HepG2 (cell line): ENCODE data around the gene PPM1H. TPM values are rescaled to one million over a fixed set of nuclear protein-coding genes. Genes with fewer than 3 reads are reported as not detected.

Experiments
- ARNTL ChIP-seq: sonication (generic); formaldehyde crosslinking; IDR thresholded peaks from 2 replicates; pipeline ENCODE4 v1.4.0; 2020; ENCODE audit warnings: mild to moderate bottlenecking, missing genetic modification reagents
- ATRX ChIP-seq: sonication (generic); formaldehyde crosslinking; IDR thresholded peaks from 2 replicates; pipeline ENCODE4 v1.4.0; 2020; ENCODE audit warnings: missing genetic modification reagents, borderline replicate concordance
- BHLHE40 ChIP-seq: IDR thresholded peaks from 2 replicates; pipeline ENCODE4 v1.6.1; 2011; ENCODE audit warnings: low read length, improper control_type of control experiment
- CREM ChIP-seq, 2 experiments: sonication (generic) in 1 of 2; formaldehyde crosslinking in 1 of 2; IDR thresholded peaks; 2 replicates each; pipeline versions ENCODE4 v1.4.0 to v1.6.1; 2016 to 2020; ENCODE audit warnings: antibody characterized with exemption in 1 of 2, mild to moderate bottlenecking in 1 of 2, missing genetic modification reagents in 1 of 2
- ERF ChIP-seq: IDR thresholded peaks from 2 replicates; pipeline ENCODE4 v1.6.1; 2018; ENCODE audit warnings: missing biosample characterization, missing genetic modification reagents
- GATAD2A ChIP-seq: IDR thresholded peaks from 2 replicates; pipeline ENCODE4 v1.6.1; 2016
- IRF2 ChIP-seq: IDR thresholded peaks from 2 replicates; pipeline ENCODE4 v1.6.1; 2018; ENCODE audit warnings: missing genetic modification reagents, missing compliant biosample characterization
- KDM1A ChIP-seq: IDR thresholded peaks from 2 replicates; pipeline ENCODE4 v1.6.1; 2016; ENCODE audit warnings: missing compliant biosample characterization
- KMT2A ChIP-seq: sonication (generic); formaldehyde crosslinking; IDR thresholded peaks from 2 replicates; pipeline ENCODE4 v1.4.0; 2020; ENCODE audit warnings: missing genetic modification reagents
- NFYB ChIP-seq: sonication (generic); formaldehyde crosslinking; IDR thresholded peaks from 2 replicates; pipeline ENCODE4 v1.4.0; 2020; ENCODE audit warnings: missing genetic modification reagents
- RARG ChIP-seq: sonication (generic); formaldehyde crosslinking; IDR thresholded peaks from 2 replicates; pipeline ENCODE4 v1.4.0; 2020; ENCODE audit warnings: low read depth, mild to moderate bottlenecking, missing genetic modification reagents
- REXO4 ChIP-seq: sonication (generic); formaldehyde crosslinking; IDR thresholded peaks from 2 replicates; pipeline ENCODE4 v1.8.0; 2022; ENCODE audit warnings: missing genetic modification reagents, mild to moderate bottlenecking, borderline replicate concordance
- SAP130 ChIP-seq: IDR thresholded peaks from 2 replicates; pipeline ENCODE4 v1.6.1; 2016; ENCODE audit warnings: low read depth
- SIX4 ChIP-seq: sonication (generic); formaldehyde crosslinking; IDR thresholded peaks from 2 replicates; pipeline ENCODE4 v1.4.0; 2020; ENCODE audit warnings: missing genetic modification reagents
- SOX5 ChIP-seq: IDR thresholded peaks from 2 replicates; pipeline ENCODE4 v1.6.1; 2016; ENCODE audit warnings: borderline replicate concordance
- STAG1 ChIP-seq: sonication (generic); formaldehyde crosslinking; IDR thresholded peaks from 2 replicates; pipeline ENCODE4 v1.4.0; 2020; ENCODE audit warnings: missing genetic modification reagents
- TMF1 ChIP-seq: sonication (generic); formaldehyde crosslinking; IDR thresholded peaks from 2 replicates; pipeline ENCODE4 v1.8.1; 2022; ENCODE audit warnings: low read depth, missing genetic modification reagents
- TRIM24 ChIP-seq: sonication (generic); formaldehyde crosslinking; IDR thresholded peaks from 2 replicates; pipeline ENCODE4 v1.8.0; 2022; ENCODE audit warnings: mild to moderate bottlenecking, missing genetic modification reagents
- ZNF282 ChIP-seq: fragments of 450-650 bp; IDR thresholded peaks from 2 replicates; pipeline ENCODE4 v1.6.1; 2018; ENCODE audit not compliant: partially characterized antibody
- ZNF614 ChIP-seq: IDR thresholded peaks from 2 replicates; pipeline ENCODE4 v1.6.1; 2018; ENCODE audit warnings: missing biosample characterization, missing genetic modification reagents, inconsistent platforms, borderline replicate concordance
- ZNF75D ChIP-seq: sonication (generic); formaldehyde crosslinking; IDR thresholded peaks from 2 replicates; pipeline ENCODE4 v1.8.1; 2023; ENCODE audit warnings: missing genetic modification reagents, mild to moderate bottlenecking, borderline replicate concordance
- ZNF878 ChIP-seq: sonication (generic); formaldehyde crosslinking; IDR thresholded peaks from 2 replicates; pipeline ENCODE4 v1.8.1; 2023; ENCODE audit warnings: mild to moderate bottlenecking, missing genetic modification reagents, moderate library complexity
- polyA plus RNA-seq, 8 experiments: library from polyadenylated mRNA; depleted of rRNA in 3 of 8; stranded (reverse) in 7 of 8; unstranded in 1 of 8; fragments of >200 nt; fragmentation: Illumina TruSeq in 4 of 8; extraction: Trizol in 4 of 8; gene quantifications; 2 replicates each; pipeline versions ENCODE4 v1.2.1 to v1.2.3, GENCODE V29; 2011 to 2016; ENCODE audit warnings: low read depth in 4 of 8, missing spikeins in 1 of 8, mixed read lengths in 1 of 8; ENCODE audit not compliant: insufficient read depth in 1 of 8
- total RNA-seq, 5 experiments: library from RNA; depleted of rRNA; stranded (reverse); fragments of >200 nt; fragmentation: Illumina TruSeq; extraction: Trizol; gene quantifications; 2 replicates each; pipeline ENCODE4 v1.2.3, GENCODE V29; 2016; ENCODE audit warnings: low read depth in 1 of 5
- TF ChIP-seq, protein P1 (sequence below), 2 experiments: sonication (generic) in 1 of 2; formaldehyde crosslinking in 1 of 2; IDR thresholded peaks; 2 replicates each; pipeline versions ENCODE4 v1.4.0 to v1.6.1; 2016 to 2020; ENCODE audit warnings: borderline replicate concordance in 1 of 2, low read depth in 1 of 2, mild to moderate bottlenecking in 1 of 2, missing genetic modification reagents in 1 of 2
- TF ChIP-seq, protein P2 (sequence below): sonication (generic); formaldehyde crosslinking; IDR thresholded peaks from 2 replicates; pipeline ENCODE4 v1.4.0; 2020; ENCODE audit warnings: mild to moderate bottlenecking, missing genetic modification reagents

PPM1H gene
- total and polyA plus RNA-seq, 2 of the 13 experiments (the other 11 are each of a cell fraction or from before 2014, with no cell fraction given), result 29.1 to 38.1 TPM

DNA sequence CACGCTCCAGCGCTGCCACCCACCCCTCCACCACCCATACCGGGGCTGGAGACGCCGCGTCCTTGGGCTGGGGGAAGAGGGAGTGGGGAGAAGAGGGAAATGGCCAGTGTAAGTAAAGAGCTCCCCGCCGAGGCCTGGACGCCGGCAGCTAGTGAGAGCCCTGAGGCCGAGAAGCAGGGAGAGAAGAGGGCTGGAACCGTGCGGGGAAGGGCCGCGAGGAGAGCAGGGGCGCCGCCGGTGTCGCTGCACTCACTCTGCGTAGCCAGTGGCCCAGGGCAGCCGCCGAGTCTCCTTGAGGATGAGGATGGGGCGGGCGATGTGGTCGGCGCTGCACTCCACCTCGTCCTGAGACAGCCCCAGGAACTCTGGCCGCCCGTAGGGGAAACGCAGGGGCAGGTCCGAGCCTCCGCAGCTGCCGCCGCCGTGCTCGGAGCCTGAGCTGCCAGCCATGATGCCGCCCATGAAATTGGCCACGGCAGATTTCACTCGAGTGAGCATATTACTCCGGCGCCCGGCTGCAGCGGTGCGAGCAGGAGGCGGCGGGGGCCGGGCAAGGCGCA lies 631 bp downstream of the PPM1H start (continued):
- TF ChIP-seq, protein P1, sequence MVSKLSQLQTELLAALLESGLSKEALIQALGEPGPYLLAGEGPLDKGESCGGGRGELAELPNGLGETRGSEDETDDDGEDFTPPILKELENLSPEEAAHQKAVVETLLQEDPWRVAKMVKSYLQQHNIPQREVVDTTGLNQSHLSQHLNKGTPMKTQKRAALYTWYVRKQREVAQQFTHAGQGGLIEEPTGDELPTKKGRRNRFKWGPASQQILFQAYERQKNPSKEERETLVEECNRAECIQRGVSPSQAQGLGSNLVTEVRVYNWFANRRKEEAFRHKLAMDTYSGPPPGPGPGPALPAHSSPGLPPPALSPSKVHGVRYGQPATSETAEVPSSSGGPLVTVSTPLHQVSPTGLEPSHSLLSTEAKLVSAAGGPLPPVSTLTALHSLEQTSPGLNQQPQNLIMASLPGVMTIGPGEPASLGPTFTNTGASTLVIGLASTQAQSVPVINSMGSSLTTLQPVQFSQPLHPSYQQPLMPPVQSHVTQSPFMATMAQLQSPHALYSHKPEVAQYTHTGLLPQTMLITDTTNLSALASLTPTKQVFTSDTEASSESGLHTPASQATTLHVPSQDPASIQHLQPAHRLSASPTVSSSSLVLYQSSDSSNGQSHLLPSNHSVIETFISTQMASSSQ (IDR thresholded peaks at IDR 0.05; ENCODE audit: low read depth), result no peak
- TF ChIP-seq, protein P1 (CRISPR knock-in tag; IDR thresholded peaks at IDR 0.05; ENCODE audit: borderline replicate concordance), result no peak
- TF ChIP-seq ATRX (CRISPR knock-in tag) (no peak), BHLHE40 (no peak), ZNF282 (no peak), REXO4 (CRISPR knock-in tag) (no peak), ZNF878 (no peak), ERF (CRISPR knock-in tag) (0 out of 2 replicates have a peak, but pooled peaks have one; percentile 21), SOX5 (CRISPR knock-in tag) (no peak), KMT2A (CRISPR knock-in tag) (peak; percentile 37; the same call in 1 of the 2 replicates), STAG1 (CRISPR knock-in tag) (peak; percentile 14; the same call in 1 of the 2 replicates), ZNF75D (CRISPR knock-in tag) (no peak), ARNTL (CRISPR knock-in tag) (no peak), NFYB (CRISPR knock-in tag) (no peak), TRIM24 (CRISPR knock-in tag) (no peak), SIX4 (CRISPR knock-in tag) (no peak), CREM (IDR thresholded peaks at IDR 0.05) (no peak), CREM (CRISPR knock-in tag; IDR thresholded peaks at IDR 0.05) (no peak), IRF2 (CRISPR knock-in tag) (no peak), SAP130 (0 out of 2 replicates have a peak, but pooled peaks have one; percentile 16), KDM1A (CRISPR knock-in tag) (0 out of 2 replicates have a peak, but pooled peaks have one; percentile 14), GATAD2A (no peak), ZNF614 (CRISPR knock-in tag) (no peak), TMF1 (CRISPR knock-in tag) (no peak), RARG (CRISPR knock-in tag) (no peak)
- TF ChIP-seq, protein P2, sequence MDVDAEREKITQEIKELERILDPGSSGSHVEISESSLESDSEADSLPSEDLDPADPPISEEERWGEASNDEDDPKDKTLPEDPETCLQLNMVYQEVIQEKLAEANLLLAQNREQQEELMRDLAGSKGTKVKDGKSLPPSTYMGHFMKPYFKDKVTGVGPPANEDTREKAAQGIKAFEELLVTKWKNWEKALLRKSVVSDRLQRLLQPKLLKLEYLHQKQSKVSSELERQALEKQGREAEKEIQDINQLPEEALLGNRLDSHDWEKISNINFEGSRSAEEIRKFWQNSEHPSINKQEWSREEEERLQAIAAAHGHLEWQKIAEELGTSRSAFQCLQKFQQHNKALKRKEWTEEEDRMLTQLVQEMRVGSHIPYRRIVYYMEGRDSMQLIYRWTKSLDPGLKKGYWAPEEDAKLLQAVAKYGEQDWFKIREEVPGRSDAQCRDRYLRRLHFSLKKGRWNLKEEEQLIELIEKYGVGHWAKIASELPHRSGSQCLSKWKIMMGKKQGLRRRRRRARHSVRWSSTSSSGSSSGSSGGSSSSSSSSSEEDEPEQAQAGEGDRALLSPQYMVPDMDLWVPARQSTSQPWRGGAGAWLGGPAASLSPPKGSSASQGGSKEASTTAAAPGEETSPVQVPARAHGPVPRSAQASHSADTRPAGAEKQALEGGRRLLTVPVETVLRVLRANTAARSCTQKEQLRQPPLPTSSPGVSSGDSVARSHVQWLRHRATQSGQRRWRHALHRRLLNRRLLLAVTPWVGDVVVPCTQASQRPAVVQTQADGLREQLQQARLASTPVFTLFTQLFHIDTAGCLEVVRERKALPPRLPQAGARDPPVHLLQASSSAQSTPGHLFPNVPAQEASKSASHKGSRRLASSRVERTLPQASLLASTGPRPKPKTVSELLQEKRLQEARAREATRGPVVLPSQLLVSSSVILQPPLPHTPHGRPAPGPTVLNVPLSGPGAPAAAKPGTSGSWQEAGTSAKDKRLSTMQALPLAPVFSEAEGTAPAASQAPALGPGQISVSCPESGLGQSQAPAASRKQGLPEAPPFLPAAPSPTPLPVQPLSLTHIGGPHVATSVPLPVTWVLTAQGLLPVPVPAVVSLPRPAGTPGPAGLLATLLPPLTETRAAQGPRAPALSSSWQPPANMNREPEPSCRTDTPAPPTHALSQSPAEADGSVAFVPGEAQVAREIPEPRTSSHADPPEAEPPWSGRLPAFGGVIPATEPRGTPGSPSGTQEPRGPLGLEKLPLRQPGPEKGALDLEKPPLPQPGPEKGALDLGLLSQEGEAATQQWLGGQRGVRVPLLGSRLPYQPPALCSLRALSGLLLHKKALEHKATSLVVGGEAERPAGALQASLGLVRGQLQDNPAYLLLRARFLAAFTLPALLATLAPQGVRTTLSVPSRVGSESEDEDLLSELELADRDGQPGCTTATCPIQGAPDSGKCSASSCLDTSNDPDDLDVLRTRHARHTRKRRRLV (CRISPR knock-in tag), result 0 out of 2 replicates have a peak, but pooled peaks have one; percentile 0
